ENCODE results near the gene SLC29A2. TPM values are rescaled to one million over a fixed set of nuclear protein-coding genes. Genes with fewer than 3 reads are reported as not detected.

Gene SLC29A2
- polyA plus RNA-seq, 1 of the 3 experiments (the other 2 are of a cell fraction) = 3.2 TPM

DNA sequence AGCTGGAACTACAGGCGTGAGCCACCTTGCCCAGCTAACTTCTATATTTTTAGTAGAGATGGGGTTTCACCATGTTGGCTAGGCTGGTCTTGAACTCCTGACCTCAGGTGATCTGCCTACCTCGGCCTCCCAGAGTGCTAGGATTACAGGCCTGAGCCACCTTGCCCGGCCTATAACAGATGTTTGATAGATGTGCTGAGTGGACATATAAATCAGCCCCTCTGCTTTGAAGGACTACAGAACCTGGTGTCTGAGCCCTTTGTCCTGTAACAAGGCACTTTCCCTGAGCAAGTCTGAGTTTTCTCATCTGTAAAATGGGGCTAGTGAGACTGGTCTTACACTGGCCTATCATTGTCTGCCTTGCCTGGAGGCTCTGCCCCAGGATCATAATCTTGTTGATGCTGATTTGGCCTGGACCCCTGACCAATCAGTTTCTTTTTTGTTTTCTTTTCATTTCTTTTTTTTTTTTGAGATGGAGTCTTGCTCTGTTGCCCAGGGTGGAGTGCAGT lies 42.3 kb downstream of the SLC29A2 start:
- H3F3A ChIP-seq (replicated peaks; ENCODE audit: insufficient read depth) = peaks cover 9% of the 10 kb centered on the region
- H3K36me3 ChIP-seq (replicated peaks in 1 of 2; ENCODE audit: control insufficient read depth in 1 of 2, insufficient read depth in 2 of 2, low read length in 1 of 2) = peaks cover 8 to 21% of the 10 kb centered on the region in 2 experiments
- no peak overlapping the region for H3K9ac ChIP-seq
- 92% methylated on average over 2 of the region's 3 CpGs for WGBS (ENCODE audit: low lambda C conversion rate)
- H3K4me3 ChIP-seq (ENCODE audit: low read depth in 2 of 2, low read length in 1 of 2) = no peak overlapping the region
- no peaks in the 10 kb centered on the region for H3K9me3 ChIP-seq
- H3K9me2 ChIP-seq = no peaks in the 10 kb centered on the region
- no peaks in the 10 kb centered on the region for H3K27me3 ChIP-seq (ENCODE audit: insufficient read depth)
- no peak overlapping the region for H2AFZ ChIP-seq (ENCODE audit: low read depth)
- H3K4me1 ChIP-seq (ENCODE audit: control insufficient read depth in 1 of 2, insufficient read depth in 2 of 2, low read depth in 1 of 2, low read length in 1 of 2) = peaks cover 28 to 36% of the 10 kb centered on the region in 2 experiments; a peak in 3 of 4 replicates
- 0 out of 2 replicates have a peak, but pooled peaks cover under 1% of the 10 kb centered on the region for H3K79me2 ChIP-seq (ENCODE audit: insufficient read depth)
- H3K27ac ChIP-seq (ENCODE audit: low read depth in 2 of 2, low read length in 1 of 2) = peak overlapping the region in 1 of 2 experiments; percentile 80; a peak in 1 of 4 replicates
- CTCF ChIA-PET = interaction anchor here (0.8 to 8.8 kb wide), 6 partner anchors 9 to 110 kb away, joined by 3 to 280 read pairs (median 5); partner anchors contain the start of genes CD248 and MRPL11
- no peak for DNase-seq
- no peaks in the 10 kb centered on the region for H4K20me1 ChIP-seq (ENCODE audit: insufficient read depth)
- TF ChIP-seq NFIC (IDR thresholded peaks at IDR 0.05; ENCODE audit: borderline replicate concordance) (no peak), YY1 (IDR thresholded peaks at IDR 0.05; ENCODE audit: low read depth) (no peak)
- POLR2A ChIA-PET = interaction anchor here (1.1 to 2.3 kb wide), 2 partner anchors 16 to 18 kb away, joined by 5 to 12 read pairs; no protein-coding TSS in a partner anchor
- H3K4me2 ChIP-seq = no peak overlapping the region

DNA sequence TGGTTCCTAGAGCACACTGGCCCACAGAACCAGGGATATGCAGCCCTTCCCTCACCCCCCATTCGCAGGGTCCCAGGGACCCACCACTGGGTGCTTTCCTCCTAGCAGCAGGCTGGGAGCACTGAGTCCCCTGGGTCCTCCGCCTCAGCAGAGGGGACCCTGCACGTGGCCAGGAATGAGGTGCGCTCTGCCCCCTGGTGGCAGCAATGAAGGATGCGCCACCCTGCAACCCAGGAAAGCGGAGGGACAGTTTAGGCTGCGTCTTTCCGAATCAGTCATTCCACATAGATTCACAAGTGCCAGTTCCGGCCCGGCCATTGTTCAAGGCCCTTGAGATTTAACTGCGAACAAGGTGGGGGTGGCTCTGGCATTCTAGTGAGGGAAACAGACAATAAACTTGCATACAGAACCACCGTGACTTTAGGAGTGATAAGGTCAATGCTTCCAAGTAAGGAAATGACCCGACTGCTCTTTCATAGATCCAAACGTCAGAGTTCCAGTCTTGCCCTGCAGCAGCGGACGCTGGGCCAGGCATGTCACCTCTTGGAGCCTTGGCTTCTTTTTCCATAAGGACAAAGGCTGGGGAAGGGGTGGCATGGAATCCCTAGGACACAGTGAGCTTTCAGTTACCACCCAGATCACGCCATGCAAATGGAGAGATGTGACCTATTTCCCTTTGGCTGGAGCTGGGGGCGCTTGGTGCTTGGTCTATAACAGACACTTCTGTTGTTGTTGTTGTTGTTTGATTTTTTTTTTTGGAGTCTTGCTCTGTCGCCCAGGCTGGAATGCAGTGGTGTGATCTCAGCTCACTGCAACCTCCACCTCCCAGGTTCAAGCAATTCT lies 43.0 kb downstream of the SLC29A2 start:
- ChIA-PET CTCF (interaction anchor here (0.8 to 8.8 kb wide), 6 partner anchors 9 to 110 kb away, joined by 3 to 280 read pairs (median 5); partner anchors contain the start of genes CD248 and MRPL11), POLR2A (interaction anchor here (1.1 to 2.3 kb wide), 2 partner anchors 16 to 17 kb away, joined by 5 to 12 read pairs; no protein-coding TSS in a partner anchor)
- peaks cover 28 to 36% of the 10 kb centered on the region in 2 experiments; a peak in 3 of 4 replicates for H3K4me1 ChIP-seq (ENCODE audit: control insufficient read depth in 1 of 2, insufficient read depth in 2 of 2, low read depth in 1 of 2, low read length in 1 of 2)
- peak overlapping the region in 1 of 2 experiments; percentile 21; a peak in 1 of 4 replicates for H3K4me3 ChIP-seq (ENCODE audit: low read depth in 2 of 2, low read length in 1 of 2)
- no peaks in the 10 kb centered on the region for H3K9me2 ChIP-seq
- no peaks in the 10 kb centered on the region for H3K27me3 ChIP-seq (ENCODE audit: insufficient read depth)
- DNase-seq = peak; percentile 93
- peak overlapping the region; percentile 26; the same call in 1 of the 2 replicates for H2AFZ ChIP-seq (ENCODE audit: low read depth)
- 26% methylated on average over 19 of the region's 19 CpGs for WGBS (ENCODE audit: low lambda C conversion rate)
- H4K20me1 ChIP-seq (ENCODE audit: insufficient read depth) = no peaks in the 10 kb centered on the region
- peak overlapping the region; percentile 31; the same call in 1 of the 2 replicates for H3K4me2 ChIP-seq
- H3K36me3 ChIP-seq (replicated peaks in 1 of 2; ENCODE audit: control insufficient read depth in 1 of 2, insufficient read depth in 2 of 2, low read length in 1 of 2) = peaks cover 7 to 17% of the 10 kb centered on the region in 2 experiments
- H3K27ac ChIP-seq (ENCODE audit: low read depth in 2 of 2, low read length in 1 of 2) = peak overlapping the region; percentile 13 to 80; a peak in 3 of 4 replicates
- no peaks in the 10 kb centered on the region for H3K79me2 ChIP-seq (ENCODE audit: insufficient read depth)
- H3K9ac ChIP-seq = peak overlapping the region; percentile 15; the same call in 1 of the 2 replicates
- no peaks in the 10 kb centered on the region for H3K9me3 ChIP-seq
- H3F3A ChIP-seq (replicated peaks; ENCODE audit: insufficient read depth) = peaks cover 9% of the 10 kb centered on the region
- TF ChIP-seq SMC3 (IDR thresholded peaks at IDR 0.05; ENCODE audit: low read depth, low read length) = peak; percentile 97
- TF ChIP-seq, protein P1, sequence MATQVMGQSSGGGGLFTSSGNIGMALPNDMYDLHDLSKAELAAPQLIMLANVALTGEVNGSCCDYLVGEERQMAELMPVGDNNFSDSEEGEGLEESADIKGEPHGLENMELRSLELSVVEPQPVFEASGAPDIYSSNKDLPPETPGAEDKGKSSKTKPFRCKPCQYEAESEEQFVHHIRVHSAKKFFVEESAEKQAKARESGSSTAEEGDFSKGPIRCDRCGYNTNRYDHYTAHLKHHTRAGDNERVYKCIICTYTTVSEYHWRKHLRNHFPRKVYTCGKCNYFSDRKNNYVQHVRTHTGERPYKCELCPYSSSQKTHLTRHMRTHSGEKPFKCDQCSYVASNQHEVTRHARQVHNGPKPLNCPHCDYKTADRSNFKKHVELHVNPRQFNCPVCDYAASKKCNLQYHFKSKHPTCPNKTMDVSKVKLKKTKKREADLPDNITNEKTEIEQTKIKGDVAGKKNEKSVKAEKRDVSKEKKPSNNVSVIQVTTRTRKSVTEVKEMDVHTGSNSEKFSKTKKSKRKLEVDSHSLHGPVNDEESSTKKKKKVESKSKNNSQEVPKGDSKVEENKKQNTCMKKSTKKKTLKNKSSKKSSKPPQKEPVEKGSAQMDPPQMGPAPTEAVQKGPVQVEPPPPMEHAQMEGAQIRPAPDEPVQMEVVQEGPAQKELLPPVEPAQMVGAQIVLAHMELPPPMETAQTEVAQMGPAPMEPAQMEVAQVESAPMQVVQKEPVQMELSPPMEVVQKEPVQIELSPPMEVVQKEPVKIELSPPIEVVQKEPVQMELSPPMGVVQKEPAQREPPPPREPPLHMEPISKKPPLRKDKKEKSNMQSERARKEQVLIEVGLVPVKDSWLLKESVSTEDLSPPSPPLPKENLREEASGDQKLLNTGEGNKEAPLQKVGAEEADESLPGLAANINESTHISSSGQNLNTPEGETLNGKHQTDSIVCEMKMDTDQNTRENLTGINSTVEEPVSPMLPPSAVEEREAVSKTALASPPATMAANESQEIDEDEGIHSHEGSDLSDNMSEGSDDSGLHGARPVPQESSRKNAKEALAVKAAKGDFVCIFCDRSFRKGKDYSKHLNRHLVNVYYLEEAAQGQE (IDR thresholded peaks at IDR 0.05; ENCODE audit: low read depth, low read length) = no peak; the same call in 1 of the 2 replicates
- peak; percentile 76; the same call in 1 of the 2 replicates for TF ChIP-seq USF1 (IDR thresholded peaks at IDR 0.05; ENCODE audit: borderline replicate concordance, low read depth)
- no peak for TF ChIP-seq GABPA (IDR thresholded peaks at IDR 0.05; ENCODE audit: low read depth)
- 0 out of 2 replicates have a peak, but pooled peaks have one; percentile 41 for TF ChIP-seq TEAD4 (IDR thresholded peaks at IDR 0.05; ENCODE audit: borderline replicate concordance, insufficient read depth)
- no peak for TF ChIP-seq RFX5 (IDR thresholded peaks at IDR 0.05; ENCODE audit: low read length)
- no peak for TF ChIP-seq FOXM1 (IDR thresholded peaks at IDR 0.05; ENCODE audit: low read depth)
- TF ChIP-seq SIN3A (IDR thresholded peaks at IDR 0.05; ENCODE audit: borderline replicate concordance, low read depth, low read length) = no peak
- TF ChIP-seq, protein P2, sequence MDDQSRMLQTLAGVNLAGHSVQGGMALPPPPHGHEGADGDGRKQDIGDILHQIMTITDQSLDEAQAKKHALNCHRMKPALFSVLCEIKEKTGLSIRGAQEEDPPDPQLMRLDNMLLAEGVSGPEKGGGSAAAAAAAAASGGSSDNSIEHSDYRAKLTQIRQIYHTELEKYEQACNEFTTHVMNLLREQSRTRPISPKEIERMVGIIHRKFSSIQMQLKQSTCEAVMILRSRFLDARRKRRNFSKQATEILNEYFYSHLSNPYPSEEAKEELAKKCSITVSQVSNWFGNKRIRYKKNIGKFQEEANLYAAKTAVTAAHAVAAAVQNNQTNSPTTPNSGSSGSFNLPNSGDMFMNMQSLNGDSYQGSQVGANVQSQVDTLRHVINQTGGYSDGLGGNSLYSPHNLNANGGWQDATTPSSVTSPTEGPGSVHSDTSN (IDR thresholded peaks at IDR 0.05) = no peak
- no peak for TF ChIP-seq ELF1 (IDR thresholded peaks at IDR 0.05)
- peak; percentile 91 for TF ChIP-seq MXI1 (IDR thresholded peaks at IDR 0.05; ENCODE audit: low read depth, low read length)
- TF ChIP-seq, protein P3, sequence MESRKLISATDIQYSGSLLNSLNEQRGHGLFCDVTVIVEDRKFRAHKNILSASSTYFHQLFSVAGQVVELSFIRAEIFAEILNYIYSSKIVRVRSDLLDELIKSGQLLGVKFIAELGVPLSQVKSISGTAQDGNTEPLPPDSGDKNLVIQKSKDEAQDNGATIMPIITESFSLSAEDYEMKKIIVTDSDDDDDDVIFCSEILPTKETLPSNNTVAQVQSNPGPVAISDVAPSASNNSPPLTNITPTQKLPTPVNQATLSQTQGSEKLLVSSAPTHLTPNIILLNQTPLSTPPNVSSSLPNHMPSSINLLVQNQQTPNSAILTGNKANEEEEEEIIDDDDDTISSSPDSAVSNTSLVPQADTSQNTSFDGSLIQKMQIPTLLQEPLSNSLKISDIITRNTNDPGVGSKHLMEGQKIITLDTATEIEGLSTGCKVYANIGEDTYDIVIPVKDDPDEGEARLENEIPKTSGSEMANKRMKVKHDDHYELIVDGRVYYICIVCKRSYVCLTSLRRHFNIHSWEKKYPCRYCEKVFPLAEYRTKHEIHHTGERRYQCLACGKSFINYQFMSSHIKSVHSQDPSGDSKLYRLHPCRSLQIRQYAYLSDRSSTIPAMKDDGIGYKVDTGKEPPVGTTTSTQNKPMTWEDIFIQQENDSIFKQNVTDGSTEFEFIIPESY (IDR thresholded peaks at IDR 0.05; ENCODE audit: borderline replicate concordance, low read depth) = no peak
- 0 out of 2 replicates have a peak, but pooled peaks have one; percentile 31 for TF ChIP-seq USF2 (IDR thresholded peaks at IDR 0.05; ENCODE audit: borderline replicate concordance, low read depth, low read length)

Data from SK-N-SH (cell line).